Measurements from ENCODE around the gene CDK6. TPM values are rescaled to one million over a fixed set of nuclear protein-coding genes. Genes with fewer than 3 reads are reported as not detected.
A peak's percentile ranks its signal among the peaks of the same experiment; 100 is the strongest.

The CDK6 gene
- total RNA-seq, 4 donors from 2014 or later: 18.9 to 30.3 (median 24.2) TPM

DNA sequence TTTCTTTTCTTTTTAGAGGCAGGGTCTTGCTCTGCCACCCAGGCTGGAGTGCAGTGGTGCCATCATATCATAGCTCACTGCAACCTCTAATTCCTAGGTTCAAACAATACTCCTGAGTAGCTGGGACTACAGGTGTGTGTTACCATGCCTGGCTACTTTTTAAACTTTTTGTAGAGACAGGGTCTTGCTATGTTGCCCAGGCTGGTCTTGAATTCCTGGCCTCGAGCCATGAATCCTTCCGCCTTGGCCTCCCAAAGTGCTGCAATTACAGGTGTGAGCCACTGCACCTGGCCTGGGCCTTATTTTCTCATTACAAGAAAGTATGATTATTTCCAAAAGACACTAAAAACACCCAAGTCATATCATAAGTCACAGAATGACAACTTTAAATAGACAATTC, 106.6 kb downstream of the CDK6 start:
- no peak for DNase-seq (ENCODE audit: low spot score)
- TF ChIP-seq, protein P1, sequence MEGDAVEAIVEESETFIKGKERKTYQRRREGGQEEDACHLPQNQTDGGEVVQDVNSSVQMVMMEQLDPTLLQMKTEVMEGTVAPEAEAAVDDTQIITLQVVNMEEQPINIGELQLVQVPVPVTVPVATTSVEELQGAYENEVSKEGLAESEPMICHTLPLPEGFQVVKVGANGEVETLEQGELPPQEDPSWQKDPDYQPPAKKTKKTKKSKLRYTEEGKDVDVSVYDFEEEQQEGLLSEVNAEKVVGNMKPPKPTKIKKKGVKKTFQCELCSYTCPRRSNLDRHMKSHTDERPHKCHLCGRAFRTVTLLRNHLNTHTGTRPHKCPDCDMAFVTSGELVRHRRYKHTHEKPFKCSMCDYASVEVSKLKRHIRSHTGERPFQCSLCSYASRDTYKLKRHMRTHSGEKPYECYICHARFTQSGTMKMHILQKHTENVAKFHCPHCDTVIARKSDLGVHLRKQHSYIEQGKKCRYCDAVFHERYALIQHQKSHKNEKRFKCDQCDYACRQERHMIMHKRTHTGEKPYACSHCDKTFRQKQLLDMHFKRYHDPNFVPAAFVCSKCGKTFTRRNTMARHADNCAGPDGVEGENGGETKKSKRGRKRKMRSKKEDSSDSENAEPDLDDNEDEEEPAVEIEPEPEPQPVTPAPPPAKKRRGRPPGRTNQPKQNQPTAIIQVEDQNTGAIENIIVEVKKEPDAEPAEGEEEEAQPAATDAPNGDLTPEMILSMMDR (IDR thresholded peaks at IDR 0.05): no peak
- ATAC-seq (ENCODE audit: low FRiP score): no peak

- TF ChIP-seq, protein P1 (IDR thresholded peaks at IDR 0.05): no peak
- ATAC-seq (ENCODE audit: low FRiP score) (no peak), DNase-seq (ENCODE audit: low spot score) (no peak)
These were observed 107.2 kb downstream of the CDK6 start for GRCh38 chr7:92729172-92729571.

DNA sequence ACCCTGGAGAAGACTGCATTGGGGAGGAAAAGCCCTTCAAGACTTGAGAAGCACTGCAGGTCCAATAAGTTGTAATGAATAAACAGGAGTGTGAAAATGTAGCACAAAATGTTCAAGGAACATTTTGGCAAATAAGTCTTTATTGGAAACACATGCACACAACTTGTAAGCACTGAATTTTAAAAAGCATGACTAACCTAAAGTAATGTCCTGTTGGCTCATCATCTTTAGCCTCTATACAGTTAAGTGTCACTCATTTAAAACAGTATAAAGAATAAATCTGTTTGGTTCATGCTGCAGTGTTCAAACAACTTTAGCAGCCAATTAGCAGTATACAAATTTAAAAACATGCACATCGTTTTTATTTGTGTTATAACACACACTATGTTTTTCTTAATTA, 108.6 kb downstream of the CDK6 start:
- ATAC-seq (ENCODE audit: low FRiP score): no peak

GRCh38 chr7:92725161-92725925, 111.0 kb downstream of the CDK6 start:
- ATAC-seq (ENCODE audit: low FRiP score) (peak; percentile 7), DNase-seq (ENCODE audit: low spot score) (no peak)
- TF ChIP-seq, protein P1 (IDR thresholded peaks at IDR 0.05): no peak

More for the DNA sequence above, 108.6 kb downstream of the CDK6 start:
- TF ChIP-seq, protein P1 (IDR thresholded peaks at IDR 0.05): no peak
- DNase-seq (ENCODE audit: low spot score): no peak

DNA sequence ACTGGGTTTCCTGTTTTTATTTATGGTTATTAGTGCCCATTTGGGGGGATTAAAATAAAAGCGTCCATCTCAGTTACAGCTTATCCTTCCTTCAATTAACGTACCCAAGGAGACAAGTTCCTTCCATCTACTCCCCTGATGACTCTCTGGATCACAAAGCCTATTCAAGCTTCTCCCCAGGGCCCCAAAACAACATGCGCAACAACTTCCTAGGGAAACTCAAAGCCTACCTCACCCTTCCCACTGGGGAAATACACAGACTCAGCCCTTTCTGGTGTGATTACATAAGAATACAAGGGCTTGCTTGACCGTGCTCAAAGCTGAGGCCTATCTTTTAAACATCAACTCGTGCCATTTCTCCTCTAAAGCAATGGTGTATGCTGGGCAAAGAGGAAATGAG, 112.4 kb downstream of the CDK6 start:
- ATAC-seq (ENCODE audit: low FRiP score): no peak
- TF ChIP-seq, protein P1 (IDR thresholded peaks at IDR 0.05): no peak
- no peak for DNase-seq (ENCODE audit: low spot score)

- TF ChIP-seq, protein P1 (IDR thresholded peaks at IDR 0.05): no peak
- DNase-seq (ENCODE audit: low spot score) (no peak), ATAC-seq (ENCODE audit: low FRiP score) (peak; percentile 37)
These were observed 113.2 kb downstream of the CDK6 start for GRCh38 chr7:92723205-92723604.

DNA sequence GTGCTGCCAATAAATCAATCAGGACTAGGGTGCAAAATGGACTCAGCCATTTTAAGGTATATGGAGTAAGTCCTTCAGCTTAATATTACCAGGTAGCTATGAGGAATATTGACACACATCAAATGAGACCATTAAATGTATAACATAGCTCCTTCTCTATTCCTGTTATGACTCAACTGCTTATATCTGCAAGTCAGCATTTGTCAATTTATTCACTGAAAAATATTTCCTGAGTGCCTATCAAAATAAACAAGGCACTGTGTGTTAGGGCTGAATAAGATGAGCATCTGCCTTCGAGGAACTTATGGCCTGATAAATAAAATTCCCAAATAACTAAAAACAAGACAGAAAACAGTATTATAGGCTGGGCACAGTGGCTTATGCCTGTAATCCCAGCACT, 113.8 kb downstream of the CDK6 start:
- no peak for ATAC-seq (ENCODE audit: low FRiP score)
- TF ChIP-seq, protein P1 (IDR thresholded peaks at IDR 0.05): no peak
- no peak for DNase-seq (ENCODE audit: low spot score)
